K562 (cell line): ENCODE data around the gene ZDHHC8. TPM values are rescaled to one million over a fixed set of nuclear protein-coding genes. Genes with fewer than 3 reads are reported as not detected.
A peak's percentile ranks its signal among the peaks of the same experiment; 100 is the strongest.

ENCODE experiments used
- ATAC-seq: fragments of 200-7000 bp; cut with Tn5 transposase; 3 replicates; pipeline ENCODE4 v1.9.1; 2020; ENCODE audit warnings: moderate library complexity
- BruUV-seq: library from RNA; stranded (reverse); fragments of 400-500 nt; replicated peaks from 2 replicates; lab custom pipeline; 2021; lab: Mats Ljungman, UMichigan
- CTCF ChIA-PET: fragments of 300-600 bp; formaldehyde crosslinking; extraction: SDS; loops from one replicate; lab custom pipeline; 2021; ENCODE audit warnings: low intra/inter-chr PET ratio; lab: Yijun Ruan, JAX
- POLR2A ChIA-PET: fragments of 300-600, 350-650 bp; sonication (Branson Sonifier 250); formaldehyde crosslinking; extraction: SDS; loops from one replicate; lab custom pipeline; 2021; ENCODE audit warnings: antibody characterized with exemption, inconsistent platforms; lab: Yijun Ruan, JAX
- DNase-seq, 4 experiments: peaks; one replicate each; pipeline versions ENCODE4 v3.0.0 to v3.0.0-alpha.2; 2011 to 2018; ENCODE audit warnings: low spot score in 3 of 4, mixed read lengths in 3 of 4; ENCODE audit errors: extremely low read depth in 1 of 4
- FAIRE-seq: peaks from 2 replicates; lab custom pipeline; 2011; peaks lifted over from hg19 to GRCh38; lab: Jason Lieb, UNC
- H2AFZ ChIP-seq: 2 replicates; pipeline ENCODE4 v1.6.0; 2011; ENCODE audit warnings: low read depth, low read length, control low read depth, inconsistent platforms
- H3K27ac ChIP-seq: fragments of 200-600 bp; 3 replicates; pipeline ENCODE4 v1.8.0; 2011; ENCODE audit warnings: low read depth, mild to moderate bottlenecking, control low read depth, inconsistent platforms, low read length, moderate library complexity, mixed read lengths; ENCODE audit errors: extremely low read depth
- H3K27me3 ChIP-seq, 2 experiments: fragments of 300-600 bp in 1 of 2; 2 replicates in 1 of 2; 3 replicates in 1 of 2; pipeline versions ENCODE4 v1.6.0 to v1.8.0; 2011; ENCODE audit warnings: inconsistent platforms in 2 of 2, low read length in 2 of 2, mild to moderate bottlenecking in 1 of 2, mixed read lengths in 1 of 2, moderate library complexity in 1 of 2; ENCODE audit not compliant: control insufficient read depth in 2 of 2, insufficient read depth in 2 of 2
- H3K36me3 ChIP-seq: fragments of 300-600 bp; 3 replicates; pipeline ENCODE4 v1.8.0; 2011; ENCODE audit warnings: mild to moderate bottlenecking, low read length, inconsistent platforms; ENCODE audit not compliant: control insufficient read depth, insufficient read depth
- H3K4me1 ChIP-seq, 2 experiments: fragments of 200-600 bp in 1 of 2; replicated peaks in 1 of 2; 2 replicates in 1 of 2; 3 replicates in 1 of 2; pipeline versions ENCODE4 v1.5.1 to v1.8.0; 2011; ENCODE audit warnings: inconsistent platforms in 2 of 2, low read length in 2 of 2, mild to moderate bottlenecking in 1 of 2, mixed read lengths in 1 of 2, moderate library complexity in 1 of 2; ENCODE audit not compliant: control insufficient read depth in 2 of 2, insufficient read depth in 2 of 2
- H3K4me2 ChIP-seq: 2 replicates; pipeline ENCODE4 v1.6.1; 2011; ENCODE audit warnings: low read length, control low read depth, inconsistent platforms, mixed read lengths; ENCODE audit not compliant: insufficient read depth
- H3K4me3 ChIP-seq: fragments of 200-600 bp; sonication (generic), shearing (Covaris generic); 2 replicates; pipeline ENCODE4 v1.5.1; 2016; ENCODE audit warnings: control low read depth, inconsistent platforms
- H3K79me2 ChIP-seq: fragments of 200-600 bp; 3 replicates; pipeline ENCODE4 v1.8.0; 2011; ENCODE audit warnings: low read length, inconsistent platforms; ENCODE audit not compliant: control insufficient read depth, insufficient read depth
- H3K9ac ChIP-seq, 2 experiments: 2 replicates each; pipeline versions ENCODE4 v1.6.0 to v1.6.1; 2011; ENCODE audit warnings: low read depth in 2 of 2, low read length in 2 of 2, control low read depth in 1 of 2, inconsistent platforms in 1 of 2, mild to moderate bottlenecking in 1 of 2, mixed read lengths in 1 of 2; ENCODE audit not compliant: insufficient read depth in 1 of 2
- H3K9me1 ChIP-seq: one replicate; pipeline ENCODE4 v1.6.0; 2011; ENCODE audit warnings: inconsistent platforms, mild to moderate bottlenecking, low read length, moderate library complexity; ENCODE audit not compliant: control insufficient read depth, insufficient read depth
- H3K9me3 ChIP-seq: replicated peaks from 2 replicates; pipeline ENCODE4 v1.5.1; 2011; ENCODE audit warnings: low read depth, low read length, inconsistent platforms; ENCODE audit not compliant: control insufficient read depth, insufficient read depth
- H4K20me1 ChIP-seq: replicated peaks from 2 replicates; pipeline ENCODE4 v1.6.1; 2011; ENCODE audit warnings: low read length, inconsistent platforms, mixed read lengths; ENCODE audit not compliant: control insufficient read depth, insufficient read depth
- CBFA2T3 ChIP-seq: fragments of 450-650 bp; IDR thresholded peaks from 2 replicates; pipeline ENCODE4 v1.6.1; 2017
- DIDO1 ChIP-seq: fragments of 450-650 bp; IDR thresholded peaks from 2 replicates; pipeline ENCODE4 v1.6.1; 2016; ENCODE audit warnings: low read depth, missing biosample characterization, missing genetic modification characterization
- E2F3 ChIP-seq: fragments of 250-450 bp; sonication (Bioruptor Pico); IDR thresholded peaks from 2 replicates; pipeline ENCODE4 v1.4.0; 2020; ENCODE audit warnings: mild to moderate bottlenecking
- ERF ChIP-seq: fragments of 450-650 bp; formaldehyde crosslinking; IDR thresholded peaks from 2 replicates; pipeline ENCODE4 v1.4.0; 2020; ENCODE audit warnings: mild to moderate bottlenecking, mixed read lengths
- EWSR1 ChIP-seq: fragments of 450-650 bp; IDR thresholded peaks from 2 replicates; pipeline ENCODE4 v1.6.1; 2018; ENCODE audit warnings: borderline replicate concordance, mild to moderate bottlenecking, low read depth, moderate library complexity; ENCODE audit not compliant: partially characterized antibody
- HCFC1 ChIP-seq: IDR thresholded peaks from 2 replicates; pipeline ENCODE4 v1.6.1; 2012; ENCODE audit warnings: low read depth, low read length, improper control_type of control experiment
- KHSRP ChIP-seq: fragments of 450-650 bp; IDR thresholded peaks from 2 replicates; pipeline ENCODE4 v1.6.1; 2017
- MCM5 ChIP-seq: fragments of 450-650 bp; IDR thresholded peaks from 2 replicates; pipeline ENCODE4 v1.6.1; 2016; ENCODE audit warnings: low read depth
- STAT5B ChIP-seq: fragments of 250-450 bp; sonication (Bioruptor Pico); IDR thresholded peaks from 2 replicates; pipeline ENCODE4 v1.8.0; 2021; ENCODE audit warnings: mild to moderate bottlenecking, inconsistent platforms
- XRCC4 ChIP-seq: IDR thresholded peaks from one replicate; pipeline ENCODE4 v1.6.1; 2011; ENCODE audit not compliant: insufficient read depth, insufficient read length; ENCODE audit errors: extremely low read depth
- ZNF444 ChIP-seq: fragments of 250-450 bp; sonication (Bioruptor Pico); IDR thresholded peaks from 2 replicates; pipeline ENCODE4 v1.4.0; 2020; ENCODE audit warnings: mild to moderate bottlenecking, moderate library complexity
- ZNF707 ChIP-seq: fragments of 250-450 bp; sonication (Bioruptor Pico); conservative IDR thresholded peaks from 2 replicates; pipeline ENCODE4 v1.8.0; 2022; ENCODE audit warnings: inconsistent platforms, mild to moderate bottlenecking, moderate library complexity
- WGBS: fragments of 100-300 bp; shearing (Covaris generic); methylation state at CpG from one replicate; pipeline ENCODE4 v1.1.6; 2016; ENCODE audit warnings: low coverage, mixed read lengths; ENCODE audit not compliant: insufficient coverage; ENCODE audit errors: missing lambda C conversion rate; 5-methylcytosine and 5-hydroxymethylcytosine counted together
- in situ Hi-C: fragments of 300-500 bp; cut with MboI; formaldehyde crosslinking; loops from 4 replicates; pipeline ENCODE4 v1.15.0; 2018; ENCODE audit warnings: inconsistent platforms, mixed read lengths
- intact Hi-C: fragments of 100-400 bp; cut with micrococcal nuclease; formaldehyde crosslinking; loops from 2 replicates; pipeline ENCODE4 v1.14.2; 2022
- polyA plus RNA-seq, 8 experiments: library from polyadenylated mRNA; depleted of rRNA in 4 of 8; stranded (reverse) in 5 of 8; unstranded in 3 of 8; fragments of >200 nt; fragmentation: Nextera tagmentation in 2 of 8; fragmentation: Illumina TruSeq in 1 of 8; extraction: Ambion mirVana in 2 of 8; extraction: Trizol in 1 of 8; gene quantifications; 2 replicates each; pipeline versions ENCODE4 v1.2.1 to v1.2.3, GENCODE V29; 2011 to 2014; ENCODE audit warnings: inconsistent platforms in 1 of 8, missing spikeins in 1 of 8
- total RNA-seq, 7 experiments: library from RNA; depleted of rRNA in 6 of 7; stranded (reverse); fragments of >200 nt in 6 of 7; fragmentation: Illumina TruSeq in 2 of 7; extraction: Trizol in 2 of 7; gene quantifications; 2 replicates each; pipeline versions ENCODE4 v1.2.1 to v1.2.3, GENCODE V29; 2011 to 2021; ENCODE audit warnings: low replicate concordance in 1 of 7
- TF ChIP-seq, protein P1 (sequence below): sonication (generic); formaldehyde crosslinking; IDR thresholded peaks from 2 replicates; pipeline ENCODE4 v1.8.0; 2022; ENCODE audit warnings: missing genetic modification reagents, mild to moderate bottlenecking, borderline replicate concordance
- TF ChIP-seq, protein P2 (sequence below): fragments of 250-450 bp; sonication (Bioruptor Pico); IDR thresholded peaks from 2 replicates; pipeline ENCODE4 v1.8.0; 2021; ENCODE audit warnings: moderate library complexity, mild to moderate bottlenecking, inconsistent platforms
- TF ChIP-seq, protein P3 (sequence below): fragments of 250-450 bp; sonication (Bioruptor Pico); IDR thresholded peaks from 2 replicates; pipeline ENCODE4 v1.8.0; 2021; ENCODE audit warnings: mild to moderate bottlenecking, moderate library complexity
- TF ChIP-seq, protein P4 (sequence below): sonication (generic); formaldehyde crosslinking; IDR thresholded peaks from 2 replicates; pipeline ENCODE4 v1.8.0; 2022; ENCODE audit warnings: mild to moderate bottlenecking, missing genetic modification reagents

Gene ZDHHC8
- total and polyA plus RNA-seq, 9 of the 15 experiments (the other 6 are each of a cell fraction or from before 2014, with no cell fraction given): 0.04 to 109 (median 16.4) TPM

DNA sequence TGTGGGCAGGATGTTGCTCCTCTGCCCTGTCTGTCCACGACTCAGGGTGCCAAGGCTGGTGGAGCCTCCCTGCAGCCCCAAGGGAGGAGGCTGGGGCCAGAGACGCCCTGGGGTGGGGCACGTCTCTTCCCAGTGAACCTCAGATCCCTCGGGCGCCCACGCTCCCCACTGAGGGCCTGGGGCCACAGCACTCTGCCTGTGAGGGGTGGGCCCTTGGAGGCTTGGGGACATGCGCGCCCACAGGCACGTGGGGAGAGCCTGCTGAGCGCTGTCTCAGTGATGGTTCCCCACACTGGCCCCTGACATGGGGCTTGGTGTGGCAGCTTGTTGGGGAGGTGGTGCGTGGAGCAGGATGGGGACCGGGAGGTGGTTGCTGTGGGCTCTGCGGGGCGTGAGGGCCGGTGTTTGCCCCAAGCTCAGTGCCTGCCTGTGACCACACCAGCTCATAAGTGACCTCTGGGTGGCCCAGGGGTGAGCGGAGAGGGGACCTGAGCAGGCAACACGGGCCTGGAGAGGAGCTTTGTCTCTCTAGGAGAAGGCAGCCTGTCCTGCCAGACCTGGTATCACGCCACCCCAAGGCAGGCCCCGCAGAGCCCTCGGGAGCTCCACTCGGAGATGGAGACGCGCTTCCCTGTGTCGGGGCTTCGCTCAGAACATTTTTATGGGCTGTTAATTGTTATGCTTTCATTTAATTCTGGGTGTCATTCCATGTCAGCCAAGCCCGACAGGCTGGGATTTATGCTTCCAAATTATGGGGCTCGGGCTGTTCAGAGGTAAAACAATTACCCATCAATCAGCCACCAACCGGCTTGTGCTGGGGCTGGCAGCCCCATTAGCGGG is 46.7 kb downstream of the ZDHHC8 start:
- Histone ChIP-seq H3K4me2 (no peak overlapping the region), H3K4me3 (no peak overlapping the region), H2AFZ (no peak overlapping the region), H3K9me1 (no peaks in the 10 kb centered on the region), H3K27ac (no peak overlapping the region), H3K4me1 (peaks cover 0 to 65% of the 10 kb centered on the region in 2 experiments; a peak in 1 of 5 replicates), H3K9ac (peak overlapping the region in 1 of 2 experiments; percentile 23; a peak in 1 of 4 replicates), H3K27me3 (peaks cover 84 to 98% of the 10 kb centered on the region in 2 experiments; a peak in 4 of 5 replicates), H3K79me2 (no peaks in the 10 kb centered on the region), H3K36me3 (no peaks in the 10 kb centered on the region), H4K20me1 (peaks cover 60% of the 10 kb centered on the region), H3K9me3 (no peaks in the 10 kb centered on the region)
- WGBS: 1% methylated on average over 29 of the region's 29 CpGs
- POLR2A ChIA-PET: interaction anchor here (0.6 to 2.2 kb wide), 6 partner anchors 11 to 119 kb away, joined by 3 to 6 read pairs (median 4); no protein-coding TSS in a partner anchor
- CTCF ChIA-PET: interaction anchor here (0.6 kb wide), 1 partner anchor 609 kb away, joined by 3 read pairs; no protein-coding TSS in a partner anchor
- no peak for ATAC-seq
- no peak for DNase-seq
- in situ Hi-C loops (no loop called here), intact Hi-C loops (loop anchor here (5.0 kb wide), 1 partner anchor 89 kb away; the partner anchor contains the start of gene RTN4R)
- no TSS peak for BruUV-seq
- no peak for FAIRE-seq
- no peak for TF ChIP-seq ERF (CRISPR knock-in tag)
- TF ChIP-seq ZNF444: no peak
- TF ChIP-seq EWSR1: no peak
- no peak for TF ChIP-seq MCM5
- TF ChIP-seq HCFC1: no peak
- TF ChIP-seq CBFA2T3: no peak
- no peak for TF ChIP-seq XRCC4
- TF ChIP-seq, protein P1, sequence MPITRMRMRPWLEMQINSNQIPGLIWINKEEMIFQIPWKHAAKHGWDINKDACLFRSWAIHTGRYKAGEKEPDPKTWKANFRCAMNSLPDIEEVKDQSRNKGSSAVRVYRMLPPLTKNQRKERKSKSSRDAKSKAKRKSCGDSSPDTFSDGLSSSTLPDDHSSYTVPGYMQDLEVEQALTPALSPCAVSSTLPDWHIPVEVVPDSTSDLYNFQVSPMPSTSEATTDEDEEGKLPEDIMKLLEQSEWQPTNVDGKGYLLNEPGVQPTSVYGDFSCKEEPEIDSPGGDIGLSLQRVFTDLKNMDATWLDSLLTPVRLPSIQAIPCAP (CRISPR knock-in tag): no peak
- TF ChIP-seq E2F3 (CRISPR knock-in tag): no peak
- TF ChIP-seq KHSRP: no peak
- TF ChIP-seq ZNF707 (CRISPR knock-in tag): no peak
- TF ChIP-seq, protein P2, sequence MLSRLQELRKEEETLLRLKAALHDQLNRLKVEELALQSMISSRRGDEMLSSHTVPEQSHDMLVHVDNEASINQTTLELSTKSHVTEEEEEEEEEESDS: no peak
- TF ChIP-seq DIDO1 (tag): no peak
- TF ChIP-seq, protein P3, sequence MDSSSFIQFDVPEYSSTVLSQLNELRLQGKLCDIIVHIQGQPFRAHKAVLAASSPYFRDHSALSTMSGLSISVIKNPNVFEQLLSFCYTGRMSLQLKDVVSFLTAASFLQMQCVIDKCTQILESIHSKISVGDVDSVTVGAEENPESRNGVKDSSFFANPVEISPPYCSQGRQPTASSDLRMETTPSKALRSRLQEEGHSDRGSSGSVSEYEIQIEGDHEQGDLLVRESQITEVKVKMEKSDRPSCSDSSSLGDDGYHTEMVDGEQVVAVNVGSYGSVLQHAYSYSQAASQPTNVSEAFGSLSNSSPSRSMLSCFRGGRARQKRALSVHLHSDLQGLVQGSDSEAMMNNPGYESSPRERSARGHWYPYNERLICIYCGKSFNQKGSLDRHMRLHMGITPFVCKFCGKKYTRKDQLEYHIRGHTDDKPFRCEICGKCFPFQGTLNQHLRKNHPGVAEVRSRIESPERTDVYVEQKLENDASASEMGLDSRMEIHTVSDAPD: no peak
- TF ChIP-seq, protein P4, sequence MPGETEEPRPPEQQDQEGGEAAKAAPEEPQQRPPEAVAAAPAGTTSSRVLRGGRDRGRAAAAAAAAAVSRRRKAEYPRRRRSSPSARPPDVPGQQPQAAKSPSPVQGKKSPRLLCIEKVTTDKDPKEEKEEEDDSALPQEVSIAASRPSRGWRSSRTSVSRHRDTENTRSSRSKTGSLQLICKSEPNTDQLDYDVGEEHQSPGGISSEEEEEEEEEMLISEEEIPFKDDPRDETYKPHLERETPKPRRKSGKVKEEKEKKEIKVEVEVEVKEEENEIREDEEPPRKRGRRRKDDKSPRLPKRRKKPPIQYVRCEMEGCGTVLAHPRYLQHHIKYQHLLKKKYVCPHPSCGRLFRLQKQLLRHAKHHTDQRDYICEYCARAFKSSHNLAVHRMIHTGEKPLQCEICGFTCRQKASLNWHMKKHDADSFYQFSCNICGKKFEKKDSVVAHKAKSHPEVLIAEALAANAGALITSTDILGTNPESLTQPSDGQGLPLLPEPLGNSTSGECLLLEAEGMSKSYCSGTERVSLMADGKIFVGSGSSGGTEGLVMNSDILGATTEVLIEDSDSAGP (CRISPR knock-in tag): 0 out of 2 replicates have a peak, but pooled peaks have one; percentile 14
- TF ChIP-seq STAT5B (CRISPR knock-in tag): no peak
